PFSK-1 (cell line): ENCODE data around the gene PCSK6.
"Not testable (repeated sequence)": the region's sequence is repeated elsewhere in the genome, so short reads cannot be mapped to it uniquely, and the experiment has no call there.

ENCODE experiments used
- POLR2AphosphoS5 ChIP-seq: IDR thresholded peaks from 2 replicates; pipeline ENCODE4 v1.6.1; 2012; ENCODE audit warnings: low read depth, mild to moderate bottlenecking, control low read depth, low read length, moderate library complexity
- REST ChIP-seq, 2 experiments: IDR thresholded peaks; 2 replicates each; pipeline versions ENCODE4 v1.6.1 to v1.8.0; 2011 to 2012; ENCODE audit warnings: low read depth in 2 of 2, low read length in 2 of 2, control low read depth in 1 of 2, inconsistent platforms in 1 of 2, mild to moderate bottlenecking in 1 of 2, moderate library complexity in 1 of 2; ENCODE audit not compliant: insufficient read depth in 1 of 2
- SIN3A ChIP-seq: IDR thresholded peaks from 2 replicates; pipeline ENCODE4 v1.6.1; 2012; ENCODE audit warnings: mild to moderate bottlenecking, low read length, moderate library complexity, borderline replicate concordance; ENCODE audit not compliant: insufficient read depth
- TAF1 ChIP-seq: IDR thresholded peaks from 2 replicates; pipeline ENCODE4 v1.6.1; 2012; ENCODE audit warnings: low read length, control low read depth, borderline replicate concordance; ENCODE audit not compliant: insufficient read depth

GRCh38 chr15:101333907-101334789, 155.4 kb downstream of the PCSK6 start:
- TF ChIP-seq POLR2AphosphoS5 (peak; percentile 55; the same call in 1 of the 2 replicates), REST (IDR thresholded peaks at IDR 0.05; ENCODE audit: insufficient read depth in 1 of 2, low read depth in 2 of 2, low read length in 2 of 2) (0 out of 4 replicates have a peak, but pooled peaks of 1 of the 2 experiments have one; percentile 27)
- not testable (repeated sequence) for TF ChIP-seq SIN3A, TAF1
